ENCODE data around the gene CNOT6.
"Not testable (repeated sequence)": the region's sequence is repeated elsewhere in the genome, so short reads cannot be mapped to it uniquely, and the experiment has no call there.

The CNOT6 gene

GRCh38 chr5:180467989-180468731 lies 26.0 kb upstream of the CNOT6 start:
- no peaks in the 10 kb centered on the region for H3K27me3 Mint-ChIP-seq
- H3K9me3 Mint-ChIP-seq: no peaks in the 10 kb centered on the region
- no peak overlapping the region for H3K4me3 Mint-ChIP-seq
- H3K36me3 Mint-ChIP-seq: no peaks in the 10 kb centered on the region
- H3K4me1 Mint-ChIP-seq: no peaks in the 10 kb centered on the region
- H3K27ac Mint-ChIP-seq: no peak overlapping the region

GRCh38 chr5:180468732-180469585 lies 25.2 kb upstream of the CNOT6 start:
- Mint-ChIP-seq H3K27me3 (no peaks in the 10 kb centered on the region), H3K4me3 (no peak overlapping the region), H3K4me1 (no peaks in the 10 kb centered on the region), H3K36me3 (no peaks in the 10 kb centered on the region), H3K9me3 (no peaks in the 10 kb centered on the region), H3K27ac (no peak overlapping the region)

- Mint-ChIP-seq H3K36me3 (no peaks in the 10 kb centered on the region), H3K9me3 (no peaks in the 10 kb centered on the region), H3K4me1 (no peaks in the 10 kb centered on the region), H3K4me3 (no peak overlapping the region), H3K27ac (no peak overlapping the region), H3K27me3 (no peaks in the 10 kb centered on the region)
These were observed 24.7 kb upstream of the CNOT6 start for GRCh38 chr5:180469586-180469865.

GRCh38 chr5:180469866-180470265 lies 24.3 kb upstream of the CNOT6 start:
- no peaks in the 10 kb centered on the region for H3K27me3 Mint-ChIP-seq
- no peaks in the 10 kb centered on the region for H3K36me3 Mint-ChIP-seq
- H3K9me3 Mint-ChIP-seq: no peaks in the 10 kb centered on the region
- H3K4me1 Mint-ChIP-seq: no peaks in the 10 kb centered on the region
- no peak overlapping the region for H3K27ac Mint-ChIP-seq
- H3K4me3 Mint-ChIP-seq: no peak overlapping the region

GRCh38 chr5:180470361-180470760 lies 23.8 kb upstream of the CNOT6 start:
- Mint-ChIP-seq H3K36me3 (no peaks in the 10 kb centered on the region), H3K4me1 (no peaks in the 10 kb centered on the region), H3K27ac (no peak overlapping the region), H3K27me3 (no peaks in the 10 kb centered on the region), H3K4me3 (no peak overlapping the region), H3K9me3 (no peaks in the 10 kb centered on the region)

GRCh38 chr5:180470966-180471582 lies 23.1 kb upstream of the CNOT6 start:
- no peak overlapping the region for H3K27ac Mint-ChIP-seq
- H3K36me3 Mint-ChIP-seq: no peaks in the 10 kb centered on the region
- H3K9me3 Mint-ChIP-seq: no peaks in the 10 kb centered on the region
- H3K27me3 Mint-ChIP-seq: no peaks in the 10 kb centered on the region
- H3K4me1 Mint-ChIP-seq: no peaks in the 10 kb centered on the region
- no peak overlapping the region for H3K4me3 Mint-ChIP-seq

- H3K4me3 Mint-ChIP-seq: no peak overlapping the region
- H3K27ac Mint-ChIP-seq: no peak overlapping the region
These were observed 22.3 kb upstream of the CNOT6 start for GRCh38 chr5:180471866-180472265.

GRCh38 chr5:180472269-180472668 lies 21.9 kb upstream of the CNOT6 start:
- Mint-ChIP-seq H3K27me3 (no peaks in the 10 kb centered on the region), H3K9me3 (no peaks in the 10 kb centered on the region), H3K4me1 (no peaks in the 10 kb centered on the region), H3K27ac (no peak overlapping the region), H3K4me3 (no peak overlapping the region), H3K36me3 (no peaks in the 10 kb centered on the region)

More at GRCh38 chr5:180471866-180472265, 22.3 kb upstream of the CNOT6 start:
- Mint-ChIP-seq H3K9me3 (no peaks in the 10 kb centered on the region), H3K27me3 (no peaks in the 10 kb centered on the region), H3K4me1 (no peaks in the 10 kb centered on the region), H3K36me3 (no peaks in the 10 kb centered on the region)

GRCh38 chr5:180473386-180473785 lies 20.8 kb upstream of the CNOT6 start:
- H3K4me3 Mint-ChIP-seq, H3K27me3 Mint-ChIP-seq, H3K9me3 Mint-ChIP-seq, H3K36me3 Mint-ChIP-seq, H3K27ac Mint-ChIP-seq, H3K4me1 Mint-ChIP-seq: not testable (repeated sequence)

GRCh38 chr5:180474569-180474968 lies 19.6 kb upstream of the CNOT6 start:
- Mint-ChIP-seq H3K27me3 (no peaks in the 10 kb centered on the region), H3K36me3 (no peaks in the 10 kb centered on the region), H3K4me1 (no peaks in the 10 kb centered on the region), H3K9me3 (no peaks in the 10 kb centered on the region), H3K4me3 (no peak overlapping the region), H3K27ac (no peak overlapping the region)

- H3K4me1 Mint-ChIP-seq, H3K27ac Mint-ChIP-seq, H3K9me3 Mint-ChIP-seq, H3K4me3 Mint-ChIP-seq, H3K27me3 Mint-ChIP-seq, H3K36me3 Mint-ChIP-seq: not testable (repeated sequence)
These were observed 18.1 kb upstream of the CNOT6 start for GRCh38 chr5:180475969-180476524.

- Mint-ChIP-seq H3K4me1 (no peaks in the 10 kb centered on the region), H3K27me3 (no peaks in the 10 kb centered on the region), H3K36me3 (no peaks in the 10 kb centered on the region), H3K27ac (no peak overlapping the region), H3K4me3 (no peak overlapping the region), H3K9me3 (no peaks in the 10 kb centered on the region)
These were observed 9.4 kb upstream of the CNOT6 start for GRCh38 chr5:180484813-180485212.

GRCh38 chr5:180486636-180487149 lies 7.5 kb upstream of the CNOT6 start:
- H3K36me3 Mint-ChIP-seq: no peaks in the 10 kb centered on the region
- no peak overlapping the region for H3K4me3 Mint-ChIP-seq
- no peaks in the 10 kb centered on the region for H3K4me1 Mint-ChIP-seq
- no peak overlapping the region for H3K27ac Mint-ChIP-seq
- no peaks in the 10 kb centered on the region for H3K27me3 Mint-ChIP-seq
- H3K9me3 Mint-ChIP-seq: no peaks in the 10 kb centered on the region

GRCh38 chr5:180487556-180487955 lies 6.6 kb upstream of the CNOT6 start:
- Mint-ChIP-seq H3K27ac (no peak overlapping the region), H3K9me3 (no peaks in the 10 kb centered on the region), H3K4me1 (peaks cover 3% of the 10 kb centered on the region), H3K4me3 (no peak overlapping the region), H3K36me3 (no peaks in the 10 kb centered on the region), H3K27me3 (no peaks in the 10 kb centered on the region)

GRCh38 chr5:180491496-180491895 lies 2.7 kb upstream of the CNOT6 start:
- Mint-ChIP-seq H3K27ac (no peak overlapping the region), H3K36me3 (peaks cover 3% of the 10 kb centered on the region), H3K27me3 (no peaks in the 10 kb centered on the region), H3K9me3 (no peaks in the 10 kb centered on the region), H3K4me1 (peaks cover 22% of the 10 kb centered on the region), H3K4me3 (no peak overlapping the region)
